ENCODE results near the gene KRT8. TPM values are rescaled to one million over a fixed set of nuclear protein-coding genes. Genes with fewer than 3 reads are reported as not detected.
A peak's percentile ranks its signal among the peaks of the same experiment; 100 is the strongest.

KRT8 gene
- total and polyA plus RNA-seq, 7 donors, result 20.6 to 3,526 (median 63.1) TPM

DNA sequence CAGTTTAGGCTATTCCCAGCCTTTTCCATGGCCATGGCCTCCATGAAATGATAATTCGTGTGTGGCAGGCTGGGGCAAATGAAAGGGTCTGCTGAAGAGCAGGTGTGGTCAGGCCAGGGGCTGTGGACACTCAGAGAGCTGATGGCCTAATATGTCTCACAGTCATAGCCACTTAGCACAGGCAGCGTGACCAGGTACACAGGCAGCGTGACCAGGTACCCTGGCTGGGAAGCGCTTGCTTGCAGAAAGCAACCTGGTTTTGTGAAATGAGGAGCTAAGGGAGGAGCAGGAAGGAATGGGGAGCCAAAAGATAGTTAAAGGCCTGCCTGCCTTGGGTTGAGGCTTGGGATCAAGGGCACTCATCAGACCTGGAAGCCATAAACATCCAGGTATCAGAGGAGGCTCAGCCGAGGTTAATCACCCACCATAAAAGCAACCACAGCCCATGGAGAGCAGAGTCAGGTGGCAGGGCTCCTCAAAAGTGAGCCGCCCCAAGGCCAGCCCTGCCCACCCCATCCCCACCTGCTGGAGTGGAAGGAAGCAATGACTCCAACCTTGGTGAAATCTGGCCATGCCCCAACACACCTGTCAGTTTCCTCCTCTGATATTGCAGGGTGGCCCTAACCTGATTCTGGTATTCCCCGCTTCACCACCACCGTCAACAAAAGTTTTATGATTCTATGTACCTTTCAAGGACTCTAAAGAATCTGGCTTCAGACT is 8.0 kb upstream of the KRT8 start:
- WGBS, 2 donors, result 15 to 72% methylated on average over 8 of the region's 8 CpGs

GRCh38 chr12:52910248-52910883 is 5.5 kb upstream of the KRT8 start:
- intact Hi-C loops (cut with DNase I), result no loop called here
- TF ChIP-seq POLR2A (IDR thresholded peaks at IDR 0.05) (no peak), EP300 (IDR thresholded peaks at IDR 0.05) (no peak), POLR2AphosphoS5 (IDR thresholded peaks at IDR 0.05) (no peak)
- TF ChIP-seq, protein P1, sequence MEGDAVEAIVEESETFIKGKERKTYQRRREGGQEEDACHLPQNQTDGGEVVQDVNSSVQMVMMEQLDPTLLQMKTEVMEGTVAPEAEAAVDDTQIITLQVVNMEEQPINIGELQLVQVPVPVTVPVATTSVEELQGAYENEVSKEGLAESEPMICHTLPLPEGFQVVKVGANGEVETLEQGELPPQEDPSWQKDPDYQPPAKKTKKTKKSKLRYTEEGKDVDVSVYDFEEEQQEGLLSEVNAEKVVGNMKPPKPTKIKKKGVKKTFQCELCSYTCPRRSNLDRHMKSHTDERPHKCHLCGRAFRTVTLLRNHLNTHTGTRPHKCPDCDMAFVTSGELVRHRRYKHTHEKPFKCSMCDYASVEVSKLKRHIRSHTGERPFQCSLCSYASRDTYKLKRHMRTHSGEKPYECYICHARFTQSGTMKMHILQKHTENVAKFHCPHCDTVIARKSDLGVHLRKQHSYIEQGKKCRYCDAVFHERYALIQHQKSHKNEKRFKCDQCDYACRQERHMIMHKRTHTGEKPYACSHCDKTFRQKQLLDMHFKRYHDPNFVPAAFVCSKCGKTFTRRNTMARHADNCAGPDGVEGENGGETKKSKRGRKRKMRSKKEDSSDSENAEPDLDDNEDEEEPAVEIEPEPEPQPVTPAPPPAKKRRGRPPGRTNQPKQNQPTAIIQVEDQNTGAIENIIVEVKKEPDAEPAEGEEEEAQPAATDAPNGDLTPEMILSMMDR (IDR thresholded peaks at IDR 0.05), result no peak
- H3K27me3 ChIP-seq, result no peaks in the 10 kb centered on the region
- peaks cover 0 to 17% (median 8%) of the 10 kb centered on the region in 4 donors for H3K4me1 ChIP-seq
- H3K9me3 ChIP-seq, result no peaks in the 10 kb centered on the region
- no peaks in the 10 kb centered on the region for H3K36me3 ChIP-seq
- no peak for DNase-seq
- no peak overlapping the region for H3K27ac ChIP-seq
- no peak overlapping the region for H3K4me3 ChIP-seq
- WGBS, 2 donors, result 71 to 82% methylated on average over 10 of the region's 10 CpGs

More for the DNA sequence above, 8.0 kb upstream of the KRT8 start:
- Histone ChIP-seq H3K27ac (no peak overlapping the region), H3K9me3 (no peaks in the 10 kb centered on the region), H3K4me3 (no peak overlapping the region), H3K36me3 (no peaks in the 10 kb centered on the region), H3K27me3 (no peaks in the 10 kb centered on the region), H3K4me1 (peaks cover 0 to 5% (median 0%) of the 10 kb centered on the region in 4 donors)
- no peak for DNase-seq
- TF ChIP-seq, protein P1 (IDR thresholded peaks at IDR 0.05), result no peak
- TF ChIP-seq EP300 (IDR thresholded peaks at IDR 0.05) (no peak), POLR2A (IDR thresholded peaks at IDR 0.05) (no peak), POLR2AphosphoS5 (IDR thresholded peaks at IDR 0.05) (no peak)
- intact Hi-C loops (cut with DNase I), result no loop called here

- Histone ChIP-seq H3K4me3 (no peak overlapping the region), H3K36me3 (no peaks in the 10 kb centered on the region), H3K4me1 (peaks cover 0 to 18% (median 11%) of the 10 kb centered on the region in 4 donors), H3K27ac (no peak overlapping the region), H3K27me3 (no peaks in the 10 kb centered on the region), H3K9me3 (no peaks in the 10 kb centered on the region)
- 96 to 97% methylated on average over 3 of the region's 3 CpGs for WGBS, 2 donors
- intact Hi-C loops (cut with DNase I), result no loop called here
- TF ChIP-seq, protein P1 (IDR thresholded peaks at IDR 0.05), result no peak
- TF ChIP-seq POLR2AphosphoS5 (IDR thresholded peaks at IDR 0.05) (no peak), POLR2A (IDR thresholded peaks at IDR 0.05) (no peak), EP300 (IDR thresholded peaks at IDR 0.05) (no peak)
- DNase-seq, result no peak
Observed at GRCh38 chr12:52909796-52910195, 4.9 kb upstream of the KRT8 start.

DNA sequence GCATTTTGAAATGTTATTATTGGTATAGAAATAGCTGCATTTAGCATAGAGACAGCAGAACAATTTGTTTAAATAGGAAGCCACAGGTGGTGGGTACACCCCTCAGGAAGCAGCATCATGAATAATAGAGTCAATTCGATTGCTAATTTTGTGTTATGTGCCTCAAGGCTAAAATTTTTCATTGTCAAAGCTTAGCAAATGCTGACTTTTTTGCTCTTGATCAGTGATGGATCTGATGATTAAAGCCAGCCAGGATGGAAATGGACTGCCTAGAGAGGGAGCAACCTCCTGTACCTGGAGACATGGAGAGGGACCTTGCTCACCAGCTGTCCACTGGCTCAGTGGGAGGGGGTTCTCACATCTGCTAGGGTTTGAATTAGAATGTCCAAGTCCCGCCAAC is 4.5 kb upstream of the KRT8 start:
- no peak for DNase-seq
- peaks cover 0 to 23% (median 13%) of the 10 kb centered on the region in 4 donors for H3K4me1 ChIP-seq
- H3K27me3 ChIP-seq, result no peaks in the 10 kb centered on the region
- intact Hi-C loops (cut with DNase I), result no loop called here
- no peak overlapping the region for H3K4me3 ChIP-seq
- TF ChIP-seq POLR2AphosphoS5 (IDR thresholded peaks at IDR 0.05) (no peak), EP300 (IDR thresholded peaks at IDR 0.05) (no peak), POLR2A (IDR thresholded peaks at IDR 0.05) (no peak)
- TF ChIP-seq, protein P1 (IDR thresholded peaks at IDR 0.05), result no peak
- no peaks in the 10 kb centered on the region for H3K9me3 ChIP-seq
- peak overlapping the region in 1 of 4 donors; percentile 92 for H3K27ac ChIP-seq
- no peaks in the 10 kb centered on the region for H3K36me3 ChIP-seq
- WGBS, 2 donors, result 69 to 93% methylated on average over 2 of the region's 2 CpGs

All from sigmoid colon (tissue), 7 donors.